Omental fat pad (tissue), 4 donors: ENCODE measurements around the gene CBARP. TPM values are rescaled to one million over a fixed set of nuclear protein-coding genes. Genes with fewer than 3 reads are reported as not detected.

Source experiments
- ATAC-seq: fragments of 150-250 bp; one replicate; pipeline ENCODE4 v1.9.1; 2016; ENCODE audit warnings: mild to moderate bottlenecking, moderate library complexity; ENCODE audit not compliant: low FRiP score
- DNase-seq: peaks from one replicate; pipeline ENCODE4 v3.0.0-alpha.2; 2019; ENCODE audit warnings: low spot score
- CTCF ChIP-seq, 3 donors: fragments of 450-650 bp; IDR thresholded peaks; one replicate each; pipeline ENCODE4 v1.5.1; 2016 to 2017; ENCODE audit warnings: antibody characterized with exemption in 3 of 3, mild to moderate bottlenecking in 3 of 3, moderate library complexity in 2 of 3
- total RNA-seq, 4 donors: library from RNA; depleted of rRNA; stranded (reverse); fragments of >200 nt; gene quantifications; one replicate each; pipeline ENCODE4 v1.1.0, GENCODE V29; 2016

Gene CBARP
- total RNA-seq, 4 donors from 2014 or later: 0.63 to 19.6 (median 2.2) TPM; not detected in 1

GRCh38 chr19:1274852-1275259 lies 37.1 kb upstream of the CBARP start:
- ATAC-seq (no peak), DNase-seq (no peak)
- TF ChIP-seq CTCF (IDR thresholded peaks at IDR 0.05): no peak

GRCh38 chr19:1274081-1274851 lies 36.5 kb upstream of the CBARP start:
- no peak for ATAC-seq
- DNase-seq: no peak
- no peak for TF ChIP-seq CTCF (IDR thresholded peaks at IDR 0.05)

GRCh38 chr19:1273263-1274041 lies 35.6 kb upstream of the CBARP start:
- ATAC-seq (no peak), DNase-seq (no peak)
- no peak for TF ChIP-seq CTCF (IDR thresholded peaks at IDR 0.05)

GRCh38 chr19:1272423-1273262 lies 34.8 kb upstream of the CBARP start:
- ATAC-seq: no peak
- DNase-seq: no peak
- TF ChIP-seq CTCF (IDR thresholded peaks at IDR 0.05): no peak

- TF ChIP-seq CTCF (IDR thresholded peaks at IDR 0.05): no peak
- ATAC-seq (no peak), DNase-seq (no peak)
These were observed 34.0 kb upstream of the CBARP start for GRCh38 chr19:1271528-1272422.
